Activated CD8-positive, alpha-beta T cell treated with anti-CD3 and anti-CD28 coated beads for 36 hours (primary cell): ENCODE data around the gene RALGPS2. TPM values are rescaled to one million over a fixed set of nuclear protein-coding genes. Genes with fewer than 3 reads are reported as not detected.

Experiments used
- ATAC-seq: fragments of 200-7000 bp; cut with Tn5 transposase; one replicate; pipeline ENCODE4 v1.10.0; 2021; ENCODE audit warnings: mild to moderate bottlenecking, moderate library complexity
- CTCF ChIA-PET: fragments of 350-600 bp; sonication (Branson Sonifier 250); formaldehyde crosslinking; loops from one replicate; lab custom pipeline; 2021; ENCODE audit warnings: antibody characterized with exemption; lab: Charles Lee
- POLR2A ChIA-PET: fragments of 350-600 bp; sonication (Branson Sonifier 250); formaldehyde crosslinking; loops from one replicate; lab custom pipeline; 2021; ENCODE audit warnings: antibody characterized with exemption; lab: Charles Lee
- DNase-seq: peaks from one replicate; pipeline ENCODE4 v3.0.0-alpha.2; 2020
- H3K27ac Mint-ChIP-seq: one replicate; pipeline ENCODE4 v1.8.0; 2021; ENCODE audit warnings: mild to moderate bottlenecking, mixed read lengths
- H3K27me3 Mint-ChIP-seq: one replicate; pipeline ENCODE4 v1.8.0; 2021; ENCODE audit warnings: mixed read lengths
- H3K36me3 Mint-ChIP-seq: one replicate; pipeline ENCODE4 v1.8.0; 2021; ENCODE audit warnings: low read depth, mixed read lengths
- H3K4me1 Mint-ChIP-seq: one replicate; pipeline ENCODE4 v1.8.0; 2021; ENCODE audit warnings: low read depth, mixed read lengths
- H3K4me3 Mint-ChIP-seq: one replicate; pipeline ENCODE4 v1.8.0; 2021; ENCODE audit warnings: mild to moderate bottlenecking, moderate library complexity, mixed read lengths
- H3K9me3 Mint-ChIP-seq: one replicate; pipeline ENCODE4 v1.8.0; 2021; ENCODE audit warnings: mixed read lengths
- CTCF ChIP-seq: fragments of 200-600 bp; IDR thresholded peaks from one replicate; pipeline ENCODE4 v1.8.0; 2022; ENCODE audit warnings: antibody characterized with exemption, mild to moderate bottlenecking
- intact Hi-C: fragments of 100-400 bp; cut with micrococcal nuclease; formaldehyde crosslinking; loops from one replicate; pipeline ENCODE4 v1.10.0; 2022
- total RNA-seq, 2 experiments: library from RNA; stranded (reverse); gene quantifications; one replicate each; pipeline ENCODE4 v1.2.3, GENCODE V29; 2021

RALGPS2 gene
- total RNA-seq, 2 experiments from 2014 or later, result 2.8 to 4.8 TPM

DNA sequence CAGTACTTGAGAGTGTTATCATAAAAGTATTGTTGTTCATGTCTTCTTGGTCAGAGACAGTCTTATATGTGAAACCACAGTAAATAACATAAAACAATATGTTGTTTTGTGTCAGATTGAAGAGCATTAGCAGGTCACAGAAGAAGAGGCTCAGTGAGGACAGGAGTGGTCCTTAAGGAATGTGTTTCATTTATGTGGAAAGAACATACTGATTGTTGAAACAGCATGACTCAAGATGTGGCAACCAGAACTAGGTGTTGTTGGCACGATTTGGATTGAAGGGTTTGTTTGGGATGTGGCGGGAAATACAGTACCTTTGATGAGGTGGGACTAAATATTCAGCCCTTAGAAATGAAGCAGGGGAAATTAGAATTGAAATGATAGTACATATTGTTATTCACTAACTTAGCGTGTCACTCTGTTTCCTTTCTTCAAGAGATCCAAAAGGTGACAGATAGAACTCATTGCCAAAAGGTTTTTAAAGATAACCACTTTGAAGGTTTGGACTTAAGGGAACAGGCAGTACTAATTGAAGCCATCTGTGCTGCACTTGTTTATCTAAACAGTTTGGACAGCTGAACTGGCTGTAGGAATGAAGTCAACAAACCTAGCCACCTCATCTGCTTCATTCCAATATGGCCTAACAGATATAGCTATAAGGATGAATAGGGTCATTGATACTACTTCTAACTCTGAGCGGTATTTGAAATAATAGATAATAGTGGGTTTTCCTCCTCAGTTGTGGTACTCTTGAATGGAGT is 14.4 kb downstream of the RALGPS2 start:
- POLR2A ChIA-PET, result no interaction called here
- H3K4me3 Mint-ChIP-seq, result no peak overlapping the region

DNA sequence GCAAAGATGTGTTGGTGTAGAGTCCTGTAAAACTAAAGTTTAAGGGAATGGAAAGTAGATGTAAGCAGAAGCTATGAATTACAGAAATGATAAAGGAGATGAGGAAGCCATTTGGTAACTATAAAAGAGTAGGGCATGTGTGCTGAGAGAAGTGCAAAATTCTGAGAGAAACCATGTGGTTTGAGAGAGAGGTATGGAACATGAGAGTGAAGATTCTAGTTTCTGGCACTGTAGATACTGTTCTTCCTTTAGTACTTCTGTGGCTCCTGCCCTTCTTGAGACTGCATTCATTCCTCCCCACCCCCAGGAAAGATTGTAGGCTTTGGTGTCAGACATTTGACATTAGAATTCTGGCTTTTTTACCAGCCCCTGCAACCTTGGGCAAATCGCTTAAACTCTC is 15.4 kb downstream of the RALGPS2 start:
- H3K4me1 Mint-ChIP-seq, result no peaks in the 10 kb centered on the region
- ChIA-PET POLR2A (no interaction called here), CTCF (interaction anchor here (1.0 kb wide), 1 partner anchor 263 kb away, joined by 5 read pairs; no protein-coding TSS in a partner anchor)
- TF ChIP-seq CTCF, result no peak
- peaks cover 10% of the 10 kb centered on the region for H3K36me3 Mint-ChIP-seq
- H3K27ac Mint-ChIP-seq, result no peak overlapping the region
- H3K9me3 Mint-ChIP-seq, result peaks cover 2% of the 10 kb centered on the region
- DNase-seq, result no peak
- intact Hi-C loops, result no loop called here
- no peaks in the 10 kb centered on the region for H3K27me3 Mint-ChIP-seq
- no peak for ATAC-seq
- no peak overlapping the region for H3K4me3 Mint-ChIP-seq

More for the DNA sequence above, 14.4 kb downstream of the RALGPS2 start:
- TF ChIP-seq CTCF, result no peak
- ATAC-seq (no peak), DNase-seq (no peak)
- peaks cover 2% of the 10 kb centered on the region for H3K9me3 Mint-ChIP-seq
- CTCF ChIA-PET, result interaction anchor here (1.0 to 1.9 kb wide), 2 partner anchors 14 to 264 kb away, joined by 5 to 8 read pairs; no protein-coding TSS in a partner anchor
- H3K4me1 Mint-ChIP-seq, result no peaks in the 10 kb centered on the region
- no peak overlapping the region for H3K27ac Mint-ChIP-seq
- intact Hi-C loops, result no loop called here
- no peaks in the 10 kb centered on the region for H3K27me3 Mint-ChIP-seq
- peaks cover 10% of the 10 kb centered on the region for H3K36me3 Mint-ChIP-seq

- no peak for TF ChIP-seq CTCF
- Mint-ChIP-seq H3K4me1 (no peaks in the 10 kb centered on the region), H3K36me3 (peaks cover 10% of the 10 kb centered on the region), H3K9me3 (peaks cover 2% of the 10 kb centered on the region), H3K27ac (no peak overlapping the region), H3K27me3 (no peaks in the 10 kb centered on the region), H3K4me3 (no peak overlapping the region)
- CTCF ChIA-PET, result no interaction called here
- ATAC-seq (no peak), DNase-seq (no peak)
- intact Hi-C loops, result no loop called here
- POLR2A ChIA-PET, result interaction anchor here (0.6 kb wide), 1 partner anchor 690 kb away, joined by 3 read pairs; no protein-coding TSS in a partner anchor
These were observed 15.9 kb downstream of the RALGPS2 start for GRCh38 chr1:178740924-178741323.

DNA sequence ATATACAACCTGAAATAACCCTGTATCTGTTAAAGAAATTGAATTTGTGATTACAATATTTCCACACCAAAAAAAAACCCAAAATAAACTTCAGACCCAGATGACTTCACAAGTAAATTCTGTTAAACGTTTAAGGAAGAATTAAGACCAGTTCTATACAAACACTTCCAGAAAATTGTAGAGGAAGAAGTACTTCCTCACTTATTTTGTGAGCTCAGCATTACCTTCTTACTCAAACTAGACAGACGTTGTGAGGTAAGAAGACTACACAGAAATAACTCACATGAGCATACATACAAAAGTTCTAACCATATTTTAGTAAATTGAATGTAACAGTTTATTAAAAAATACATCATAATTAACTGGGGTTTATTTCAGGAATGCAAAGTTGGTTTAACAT is 18.8 kb downstream of the RALGPS2 start:
- no peaks in the 10 kb centered on the region for H3K4me1 Mint-ChIP-seq
- DNase-seq, result no peak
- intact Hi-C loops, result no loop called here
- peaks cover 9% of the 10 kb centered on the region for H3K36me3 Mint-ChIP-seq
- H3K27ac Mint-ChIP-seq, result no peak overlapping the region
- no peak overlapping the region for H3K4me3 Mint-ChIP-seq
- ChIA-PET CTCF (no interaction called here), POLR2A (no interaction called here)
- peaks cover 2% of the 10 kb centered on the region for H3K9me3 Mint-ChIP-seq
- no peak for TF ChIP-seq CTCF
- ATAC-seq, result no peak
- H3K27me3 Mint-ChIP-seq, result no peaks in the 10 kb centered on the region

- Mint-ChIP-seq H3K9me3 (peaks cover 2% of the 10 kb centered on the region), H3K27ac (no peak overlapping the region), H3K36me3 (peaks cover 8% of the 10 kb centered on the region), H3K4me1 (no peaks in the 10 kb centered on the region), H3K4me3 (no peak overlapping the region), H3K27me3 (no peaks in the 10 kb centered on the region)
- ChIA-PET CTCF (no interaction called here), POLR2A (no interaction called here)
- intact Hi-C loops, result no loop called here
- ATAC-seq (no peak), DNase-seq (no peak)
- no peak for TF ChIP-seq CTCF
These were observed 20.2 kb downstream of the RALGPS2 start for GRCh38 chr1:178745260-178745659.
